ENCODE data around the gene SLC5A7.

SLC5A7 gene

GRCh38 chr2:107989445-107989844 is 3.1 kb downstream of the SLC5A7 start:
- Histone ChIP-seq H3K36me3 (ENCODE audit: control insufficient read depth, insufficient read depth, low read length) (no peaks in the 10 kb centered on the region), H3K4ac (ENCODE audit: low read depth, low read length) (no peak overlapping the region), H2AK5ac (ENCODE audit: low read length) (no peak overlapping the region), H3K4me3 (ENCODE audit: low read length) (no peak overlapping the region), H4K5ac (ENCODE audit: low read length) (no peak overlapping the region), H3K79me2 (ENCODE audit: control insufficient read depth, insufficient read depth, low read length) (no peaks in the 10 kb centered on the region), H3K23ac (ENCODE audit: low read length) (no peak overlapping the region), H3K79me1 (ENCODE audit: low read length) (no peaks in the 10 kb centered on the region), H3K18ac (ENCODE audit: low read length) (no peak overlapping the region), H3K56ac (ENCODE audit: low read length) (no peak overlapping the region), H3K4me2 (ENCODE audit: low read length) (no peak overlapping the region), H3K27me3 (ENCODE audit: insufficient read depth, low read length, poor library complexity) (no peaks in the 10 kb centered on the region), H2BK5ac (ENCODE audit: low read length) (no peak overlapping the region), H2BK15ac (replicated peaks; ENCODE audit: low read depth) (no peak overlapping the region), H3K4me1 (ENCODE audit: control insufficient read depth, low read depth, low read length) (no peaks in the 10 kb centered on the region), H3K27ac (ENCODE audit: low read depth, low read length) (no peak overlapping the region), H3K9ac (ENCODE audit: low read length) (no peak overlapping the region), H4K8ac (ENCODE audit: low read depth, low read length) (no peak overlapping the region), H2BK120ac (ENCODE audit: low read depth, low read length) (no peak overlapping the region)
- no peak for DNase-seq
- no CpG with 5 or more reads among the region's 6 CpGs for WGBS (ENCODE audit: extremely low coverage, insufficient coverage, low lambda C conversion rate)

- Histone ChIP-seq H2AK5ac (ENCODE audit: low read length) (no peak overlapping the region), H3K79me2 (ENCODE audit: control insufficient read depth, insufficient read depth, low read length) (no peaks in the 10 kb centered on the region), H4K5ac (ENCODE audit: low read length) (no peak overlapping the region), H2BK15ac (replicated peaks; ENCODE audit: low read depth) (no peak overlapping the region), H3K4me1 (ENCODE audit: control insufficient read depth, low read depth, low read length) (no peaks in the 10 kb centered on the region), H3K4me3 (ENCODE audit: low read length) (no peak overlapping the region), H3K27ac (ENCODE audit: low read depth, low read length) (no peak overlapping the region), H3K4ac (ENCODE audit: low read depth, low read length) (no peak overlapping the region), H3K27me3 (ENCODE audit: insufficient read depth, low read length, poor library complexity) (no peaks in the 10 kb centered on the region), H3K4me2 (ENCODE audit: low read length) (no peak overlapping the region), H2BK5ac (ENCODE audit: low read length) (no peak overlapping the region), H3K36me3 (ENCODE audit: control insufficient read depth, insufficient read depth, low read length) (no peaks in the 10 kb centered on the region), H3K23ac (ENCODE audit: low read length) (no peak overlapping the region), H3K56ac (ENCODE audit: low read length) (no peak overlapping the region), H3K9ac (ENCODE audit: low read length) (no peak overlapping the region), H2BK120ac (ENCODE audit: low read depth, low read length) (no peak overlapping the region), H3K79me1 (ENCODE audit: low read length) (no peaks in the 10 kb centered on the region), H4K8ac (ENCODE audit: low read depth, low read length) (no peak overlapping the region), H3K18ac (ENCODE audit: low read length) (no peak overlapping the region)
- DNase-seq = no peak
These were observed 4.4 kb downstream of the SLC5A7 start for GRCh38 chr2:107990718-107991117.

GRCh38 chr2:107992069-107992468 is 5.7 kb downstream of the SLC5A7 start:
- no peaks in the 10 kb centered on the region for H3K79me2 ChIP-seq (ENCODE audit: control insufficient read depth, insufficient read depth, low read length)
- no peak overlapping the region for H3K4me3 ChIP-seq (ENCODE audit: low read length)
- no CpG with 5 or more reads among the region's 1 CpG for WGBS (ENCODE audit: extremely low coverage, insufficient coverage, low lambda C conversion rate)

GRCh38 chr2:107999158-107999557 is 12.8 kb downstream of the SLC5A7 start:
- DNase-seq = no peak
- Histone ChIP-seq H3K56ac (ENCODE audit: low read length) (no peak overlapping the region), H3K18ac (ENCODE audit: low read length) (no peak overlapping the region), H3K4ac (ENCODE audit: low read depth, low read length) (no peak overlapping the region), H3K36me3 (ENCODE audit: control insufficient read depth, insufficient read depth, low read length) (no peaks in the 10 kb centered on the region), H3K4me1 (ENCODE audit: control insufficient read depth, low read depth, low read length) (no peaks in the 10 kb centered on the region), H2BK5ac (ENCODE audit: low read length) (no peak overlapping the region), H3K27ac (ENCODE audit: low read depth, low read length) (no peak overlapping the region), H2AK5ac (ENCODE audit: low read length) (no peak overlapping the region), H2BK15ac (replicated peaks; ENCODE audit: low read depth) (no peak overlapping the region), H3K4me3 (ENCODE audit: low read length) (no peak overlapping the region), H3K79me2 (ENCODE audit: control insufficient read depth, insufficient read depth, low read length) (no peaks in the 10 kb centered on the region), H4K5ac (ENCODE audit: low read length) (no peak overlapping the region), H3K9ac (ENCODE audit: low read length) (no peak overlapping the region), H3K4me2 (ENCODE audit: low read length) (no peak overlapping the region), H3K79me1 (ENCODE audit: low read length) (no peaks in the 10 kb centered on the region), H3K27me3 (ENCODE audit: insufficient read depth, low read length, poor library complexity) (no peaks in the 10 kb centered on the region), H4K8ac (ENCODE audit: low read depth, low read length) (no peak overlapping the region), H2BK120ac (ENCODE audit: low read depth, low read length) (no peak overlapping the region), H3K23ac (ENCODE audit: low read length) (no peak overlapping the region)
- WGBS (ENCODE audit: extremely low coverage, insufficient coverage, low lambda C conversion rate) = no CpG with 5 or more reads among the region's 2 CpGs

More at GRCh38 chr2:107992069-107992468, 5.7 kb downstream of the SLC5A7 start:
- Histone ChIP-seq H2AK5ac (ENCODE audit: low read length) (no peak overlapping the region), H3K4ac (ENCODE audit: low read depth, low read length) (no peak overlapping the region), H2BK5ac (ENCODE audit: low read length) (no peak overlapping the region), H2BK120ac (ENCODE audit: low read depth, low read length) (no peak overlapping the region), H3K9ac (ENCODE audit: low read length) (no peak overlapping the region), H4K8ac (ENCODE audit: low read depth, low read length) (no peak overlapping the region), H3K18ac (ENCODE audit: low read length) (no peak overlapping the region), H3K27ac (ENCODE audit: low read depth, low read length) (no peak overlapping the region), H3K4me2 (ENCODE audit: low read length) (no peak overlapping the region), H3K27me3 (ENCODE audit: insufficient read depth, low read length, poor library complexity) (no peaks in the 10 kb centered on the region), H2BK15ac (replicated peaks; ENCODE audit: low read depth) (no peak overlapping the region), H3K79me1 (ENCODE audit: low read length) (no peaks in the 10 kb centered on the region), H3K56ac (ENCODE audit: low read length) (no peak overlapping the region), H3K36me3 (ENCODE audit: control insufficient read depth, insufficient read depth, low read length) (no peaks in the 10 kb centered on the region), H3K23ac (ENCODE audit: low read length) (no peak overlapping the region), H3K4me1 (ENCODE audit: control insufficient read depth, low read depth, low read length) (no peaks in the 10 kb centered on the region), H4K5ac (ENCODE audit: low read length) (no peak overlapping the region)
- DNase-seq = no peak

GRCh38 chr2:108010912-108011591 is 24.7 kb downstream of the SLC5A7 start:
- H4K5ac ChIP-seq (ENCODE audit: low read length) = no peak overlapping the region
- H3K9ac ChIP-seq (ENCODE audit: low read length) = no peak overlapping the region
- H3K4me3 ChIP-seq (ENCODE audit: low read length) = no peak overlapping the region
- H3K23ac ChIP-seq (ENCODE audit: low read length) = no peak overlapping the region
- H3K27me3 ChIP-seq (ENCODE audit: insufficient read depth, low read length, poor library complexity) = no peaks in the 10 kb centered on the region
- H2BK15ac ChIP-seq (replicated peaks; ENCODE audit: low read depth) = no peak overlapping the region
- no peak overlapping the region for H2BK5ac ChIP-seq (ENCODE audit: low read length)
- no peaks in the 10 kb centered on the region for H3K79me2 ChIP-seq (ENCODE audit: control insufficient read depth, insufficient read depth, low read length)
- no peak for DNase-seq
- H3K4ac ChIP-seq (ENCODE audit: low read depth, low read length) = no peak overlapping the region
- no peaks in the 10 kb centered on the region for H3K36me3 ChIP-seq (ENCODE audit: control insufficient read depth, insufficient read depth, low read length)
- no peaks in the 10 kb centered on the region for H3K4me1 ChIP-seq (ENCODE audit: control insufficient read depth, low read depth, low read length)
- no CpG with 5 or more reads among the region's 2 CpGs for WGBS (ENCODE audit: extremely low coverage, insufficient coverage, low lambda C conversion rate)
- no peaks in the 10 kb centered on the region for H3K79me1 ChIP-seq (ENCODE audit: low read length)
- H3K27ac ChIP-seq (ENCODE audit: low read depth, low read length) = no peak overlapping the region
- H3K4me2 ChIP-seq (ENCODE audit: low read length) = no peak overlapping the region
- no peak overlapping the region for H4K8ac ChIP-seq (ENCODE audit: low read depth, low read length)
- H2BK120ac ChIP-seq (ENCODE audit: low read depth, low read length) = no peak overlapping the region
- no peak overlapping the region for H3K18ac ChIP-seq (ENCODE audit: low read length)
- no peak overlapping the region for H2AK5ac ChIP-seq (ENCODE audit: low read length)
- H3K56ac ChIP-seq (ENCODE audit: low read length) = no peak overlapping the region

- no peak overlapping the region for H3K4me3 ChIP-seq (ENCODE audit: low read length)
- H3K79me2 ChIP-seq (ENCODE audit: control insufficient read depth, insufficient read depth, low read length) = no peaks in the 10 kb centered on the region
- H3K18ac ChIP-seq (ENCODE audit: low read length) = no peak overlapping the region
- H3K4me1 ChIP-seq (ENCODE audit: control insufficient read depth, low read depth, low read length) = no peaks in the 10 kb centered on the region
- no peak overlapping the region for H3K23ac ChIP-seq (ENCODE audit: low read length)
- DNase-seq = no peak
- no CpG with 5 or more reads among the region's 1 CpG for WGBS (ENCODE audit: extremely low coverage, insufficient coverage, low lambda C conversion rate)
- no peaks in the 10 kb centered on the region for H3K79me1 ChIP-seq (ENCODE audit: low read length)
- no peak overlapping the region for H4K8ac ChIP-seq (ENCODE audit: low read depth, low read length)
- no peak overlapping the region for H3K27ac ChIP-seq (ENCODE audit: low read depth, low read length)
- H3K9ac ChIP-seq (ENCODE audit: low read length) = no peak overlapping the region
- no peak overlapping the region for H3K4me2 ChIP-seq (ENCODE audit: low read length)
- H3K36me3 ChIP-seq (ENCODE audit: control insufficient read depth, insufficient read depth, low read length) = no peaks in the 10 kb centered on the region
- no peak overlapping the region for H2AK5ac ChIP-seq (ENCODE audit: low read length)
- H2BK5ac ChIP-seq (ENCODE audit: low read length) = no peak overlapping the region
- no peak overlapping the region for H2BK120ac ChIP-seq (ENCODE audit: low read depth, low read length)
- no peak overlapping the region for H3K56ac ChIP-seq (ENCODE audit: low read length)
- no peak overlapping the region for H4K5ac ChIP-seq (ENCODE audit: low read length)
- H2BK15ac ChIP-seq (replicated peaks; ENCODE audit: low read depth) = no peak overlapping the region
- no peak overlapping the region for H3K4ac ChIP-seq (ENCODE audit: low read depth, low read length)
- no peaks in the 10 kb centered on the region for H3K27me3 ChIP-seq (ENCODE audit: insufficient read depth, low read length, poor library complexity)
These were observed 27.0 kb downstream of the SLC5A7 start for GRCh38 chr2:108013305-108013704.

All from mesendoderm (in vitro differentiated cells).